HEK293 (cell line): ENCODE data around the gene CA12.

Experiments used
- CTCF ChIP-seq: fragments of 450-650 bp; formaldehyde crosslinking; IDR thresholded peaks from 2 replicates; pipeline ENCODE4 v1.5.1; 2016; ENCODE audit warnings: missing biosample characterization, missing genetic modification characterization
- KLF7 ChIP-seq: fragments of 450-650 bp; formaldehyde crosslinking; IDR thresholded peaks from 2 replicates; pipeline ENCODE4 v1.5.1; 2016; ENCODE audit warnings: missing biosample characterization, missing genetic modification characterization, borderline replicate concordance
- PBX3 ChIP-seq: sonication (generic); formaldehyde crosslinking; IDR thresholded peaks from 2 replicates; pipeline ENCODE4 v1.8.1; 2022; ENCODE audit warnings: mild to moderate bottlenecking, moderate library complexity, missing genetic modification reagents
- RBAK ChIP-seq: fragments of 450-650 bp; formaldehyde crosslinking; IDR thresholded peaks from 2 replicates; pipeline ENCODE4 v1.5.1; 2016; ENCODE audit warnings: missing biosample characterization, missing genetic modification characterization
- YY1 ChIP-seq: fragments of 450-650 bp; formaldehyde crosslinking; IDR thresholded peaks from 2 replicates; pipeline ENCODE4 v1.5.1; 2018; ENCODE audit warnings: missing biosample characterization, missing genetic modification characterization
- ZBTB7A ChIP-seq: fragments of 450-650 bp; formaldehyde crosslinking; IDR thresholded peaks from 2 replicates; pipeline ENCODE4 v1.5.1; 2016; ENCODE audit warnings: low read depth, missing biosample characterization, missing genetic modification characterization
- ZNF2 ChIP-seq: fragments of 450-650 bp; formaldehyde crosslinking; IDR thresholded peaks from 2 replicates; pipeline ENCODE4 v1.5.1; 2016; ENCODE audit warnings: missing biosample characterization, missing genetic modification characterization
- ZNF510 ChIP-seq: fragments of 450-650 bp; formaldehyde crosslinking; IDR thresholded peaks from 2 replicates; pipeline ENCODE4 v1.5.1; 2018; ENCODE audit warnings: mild to moderate bottlenecking, missing genetic modification characterization, missing biosample characterization; ENCODE audit not compliant: insufficient replicate concordance
- ZNF658 ChIP-seq: fragments of 450-650 bp; formaldehyde crosslinking; IDR thresholded peaks from 2 replicates; pipeline ENCODE4; 2016; ENCODE audit warnings: missing biosample characterization, missing genetic modification characterization
- ZNF707 ChIP-seq: fragments of 450-650 bp; formaldehyde crosslinking; IDR thresholded peaks from 2 replicates; pipeline ENCODE4 v1.5.1; 2016; ENCODE audit warnings: missing biosample characterization, missing genetic modification characterization
- ZNF785 ChIP-seq: fragments of 450-650 bp; formaldehyde crosslinking; IDR thresholded peaks from 2 replicates; pipeline ENCODE4 v1.5.1; 2016; ENCODE audit warnings: missing biosample characterization, missing genetic modification characterization
- TF ChIP-seq, protein P1 (sequence below): fragments of 450-650 bp; formaldehyde crosslinking; IDR thresholded peaks from 2 replicates; pipeline ENCODE4 v1.5.1; 2016; ENCODE audit warnings: missing biosample characterization, missing genetic modification characterization

- TF ChIP-seq PBX3 (CRISPR knock-in tag) = no peak
- TF ChIP-seq ZNF510 = no peak
- TF ChIP-seq KLF7 (tag by site-specific recombination) = no peak
- no peak for TF ChIP-seq CTCF (tag by site-specific recombination)
- no peak for TF ChIP-seq ZNF2
- TF ChIP-seq ZNF785 (tag by site-specific recombination) = no peak
- TF ChIP-seq YY1 = no peak
- TF ChIP-seq ZBTB7A (tag by site-specific recombination) = no peak
- TF ChIP-seq ZNF658 = no peak
- no peak for TF ChIP-seq ZNF707 (tag by site-specific recombination)
- no peak for TF ChIP-seq RBAK (tag by site-specific recombination)
- TF ChIP-seq, protein P1, sequence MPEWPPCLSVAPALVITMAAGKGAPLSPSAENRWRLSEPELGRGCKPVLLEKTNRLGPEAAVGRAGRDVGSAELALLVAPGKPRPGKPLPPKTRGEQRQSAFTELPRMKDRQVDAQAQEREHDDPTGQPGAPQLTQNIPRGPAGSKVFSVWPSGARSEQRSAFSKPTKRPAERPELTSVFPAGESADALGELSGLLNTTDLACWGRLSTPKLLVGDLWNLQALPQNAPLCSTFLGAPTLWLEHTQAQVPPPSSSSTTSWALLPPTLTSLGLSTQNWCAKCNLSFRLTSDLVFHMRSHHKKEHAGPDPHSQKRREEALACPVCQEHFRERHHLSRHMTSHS = no peak
Observed at GRCh38 chr15:63422891-63423590, 41.4 kb upstream of the CA12 start.
